ENCODE results near the gene PJA2.

GRCh38 chr5:109307456-109307855 lies 102.3 kb downstream of the PJA2 start:
- TF ChIP-seq CHD2 (IDR thresholded peaks at IDR 0.05; ENCODE audit: low read length, partially characterized antibody) (no peak), CTCF (IDR thresholded peaks at IDR 0.05) (no peak), JUN (IDR thresholded peaks at IDR 0.05) (no peak), RFX5 (IDR thresholded peaks at IDR 0.05) (no peak), PBX3 (IDR thresholded peaks at IDR 0.05) (no peak), REST (IDR thresholded peaks at IDR 0.05) (no peak), BHLHE40 (IDR thresholded peaks at IDR 0.05; ENCODE audit: low read depth, low read length) (no peak), ESRRA (IDR thresholded peaks at IDR 0.05; ENCODE audit: borderline replicate concordance, low read length) (no peak), POLR2A (IDR thresholded peaks at IDR 0.05; ENCODE audit: low read length) (no peak), USF2 (IDR thresholded peaks at IDR 0.05) (no peak), EP300 (IDR thresholded peaks at IDR 0.05) (no peak), NR3C1 (IDR thresholded peaks at IDR 0.05) (no peak), CHD4 (IDR thresholded peaks at IDR 0.05; ENCODE audit: borderline replicate concordance) (no peak)
